ENCODE results near the gene SARM1.

SARM1 gene

GRCh38 chr17:28371245-28372202, at the start of gene SARM1:
SARM1 (plus strand) TSS chr17:28371694; CDS start chr17:28372033, 339 bp downstream.
- H3K4me3 ChIP-seq = peak within 1 kb of the TSS; percentile 43 to 55 (median 48)
- H3K27ac ChIP-seq = peak within 1 kb of the TSS in 17 of 21 experiments; percentile 18 to 72 (median 54)

- Histone ChIP-seq H3K27ac (no peak overlapping the region), H3K4me3 (no peak overlapping the region)
Observed at GRCh38 chr17:28324267-28324745, 47.2 kb upstream of the SARM1 start.

GRCh38 chr17:28324781-28325180, 46.7 kb upstream of the SARM1 start:
- Histone ChIP-seq H3K27ac (no peak overlapping the region), H3K4me3 (no peak overlapping the region)

- H3K4me3 ChIP-seq = no peak overlapping the region
- H3K27ac ChIP-seq = no peak overlapping the region
Observed at GRCh38 chr17:28325211-28325610, 46.3 kb upstream of the SARM1 start.

GRCh38 chr17:28326114-28326513, 45.4 kb upstream of the SARM1 start:
- H3K4me3 ChIP-seq = no peak overlapping the region
- no peak overlapping the region for H3K27ac ChIP-seq

- no peak overlapping the region for H3K27ac ChIP-seq
- H3K4me3 ChIP-seq = no peak overlapping the region
Observed at GRCh38 chr17:28327031-28327607, 44.4 kb upstream of the SARM1 start.

GRCh38 chr17:28327709-28328108, 43.8 kb upstream of the SARM1 start:
- no peak overlapping the region for H3K27ac ChIP-seq
- no peak overlapping the region for H3K4me3 ChIP-seq

- H3K4me3 ChIP-seq = no peak overlapping the region
- no peak overlapping the region for H3K27ac ChIP-seq
Observed at GRCh38 chr17:28328325-28328724, 43.2 kb upstream of the SARM1 start.

- no peak overlapping the region for H3K27ac ChIP-seq
- H3K4me3 ChIP-seq = no peak overlapping the region
Observed at GRCh38 chr17:28330671-28331070, 40.8 kb upstream of the SARM1 start.

- H3K4me3 ChIP-seq = no peak overlapping the region
- H3K27ac ChIP-seq = no peak overlapping the region
Observed at GRCh38 chr17:28331891-28332420, 39.5 kb upstream of the SARM1 start.

GRCh38 chr17:28333083-28333746, 38.3 kb upstream of the SARM1 start:
- H3K4me3 ChIP-seq = no peak overlapping the region
- peak overlapping the region in 1 of 21 experiments; percentile 17 for H3K27ac ChIP-seq

- Histone ChIP-seq H3K4me3 (peak overlapping the region; percentile 79 to 99 (median 93)), H3K27ac (peak overlapping the region in 10 of 21 experiments; percentile 91 to 99 (median 96))
Observed at GRCh38 chr17:28334171-28334570, 37.3 kb upstream of the SARM1 start.

- peak overlapping the region; percentile 79 to 99 (median 93) for H3K4me3 ChIP-seq
- H3K27ac ChIP-seq = peak overlapping the region; percentile 17 to 99 (median 95)
Observed at GRCh38 chr17:28334666-28335200, 36.8 kb upstream of the SARM1 start.

- H3K27ac ChIP-seq = peak within 1 kb of the TSS; percentile 83 to 99 (median 98)
- H3K4me3 ChIP-seq = peak within 1 kb of the TSS; percentile 79 to 99 (median 93)
Observed at GRCh38 chr17:28335201-28335958, 36.1 kb upstream of the SARM1 start, which contains the start of the genes IFT20 and TNFAIP1. IFT20 (minus strand) TSS chr17:28335472; CDS start chr17:28331985, 3,487 bp downstream. TNFAIP1 (plus strand) TSS chr17:28335761; CDS start chr17:28339522, 3,761 bp downstream.

- peak overlapping the region; percentile 83 to 99 (median 98) for H3K27ac ChIP-seq
- peak overlapping the region; percentile 79 to 99 (median 93) for H3K4me3 ChIP-seq
Observed at GRCh38 chr17:28335959-28336871, 35.3 kb upstream of the SARM1 start.

- peak overlapping the region in 17 of 21 experiments; percentile 2 to 99 (median 58) for H3K27ac ChIP-seq
- H3K4me3 ChIP-seq = peak overlapping the region in 1 of 7 experiments; percentile 6
Observed at GRCh38 chr17:28338056-28338768, 33.3 kb upstream of the SARM1 start.

- H3K4me3 ChIP-seq = peak overlapping the region in 1 of 7 experiments; percentile 6
- peak overlapping the region in 15 of 21 experiments; percentile 2 to 99 (median 53) for H3K27ac ChIP-seq
Observed at GRCh38 chr17:28338769-28339212, 32.7 kb upstream of the SARM1 start.

Data from skin epidermis (tissue), 12 donors.